Gastrocnemius medialis (tissue), 4 donors: ENCODE data around the gene CUX1. TPM values are rescaled to one million over a fixed set of nuclear protein-coding genes. Genes with fewer than 3 reads are reported as not detected.
A peak's percentile ranks its signal among the peaks of the same experiment; 100 is the strongest.

Experiments used
- ATAC-seq, 2 donors: fragments of 150-250 bp; one replicate each; pipeline ENCODE4 v1.9.1; 2016
- DNase-seq, 2 donors: peaks; one replicate each; pipeline ENCODE4 v3.0.0-alpha.2; 2019
- H3K27ac ChIP-seq, 4 donors: fragments of 200-600 bp; sonication (generic); 1 replicate in 1 of 4; 2 replicates in 3 of 4; pipeline ENCODE4 v1.5.1; 2016 to 2018; ENCODE audit warnings: mild to moderate bottlenecking in 2 of 4, moderate library complexity in 1 of 4
- H3K27me3 ChIP-seq, 3 donors: fragments of 200-600 bp; sonication (generic) in 2 of 3; 1 replicate in 1 of 3; 2 replicates in 2 of 3; pipeline versions ENCODE4 v1.5.1 to v1.6.0; 2016 to 2019; ENCODE audit warnings: mild to moderate bottlenecking in 1 of 3, moderate library complexity in 1 of 3
- H3K36me3 ChIP-seq, 2 donors: fragments of 200-600 bp; sonication (generic) in 1 of 2; one replicate each; pipeline ENCODE4 v1.5.1; 2017 to 2018
- H3K4me1 ChIP-seq, 2 donors: fragments of 200-600 bp; sonication (generic) in 1 of 2; one replicate each; pipeline ENCODE4 v1.5.1; 2016 to 2017; ENCODE audit warnings: mild to moderate bottlenecking in 2 of 2
- H3K4me3 ChIP-seq, 4 donors: fragments of 200-600 bp; sonication (generic) in 3 of 4; 1 replicate in 1 of 4; 2 replicates in 3 of 4; pipeline ENCODE4 v1.5.1; 2016 to 2019; ENCODE audit warnings: mild to moderate bottlenecking in 2 of 4
- H3K9me3 ChIP-seq, 3 donors: fragments of 200-600 bp; sonication (generic) in 2 of 3; 1 replicate in 1 of 3; 2 replicates in 2 of 3; pipeline ENCODE4 v1.5.1; 2016 to 2019
- CTCF ChIP-seq, 5 experiments: fragments of 450-650 bp in 3 of 5; fragments of 200-600 bp in 2 of 5; sonication (generic) in 2 of 5; IDR thresholded peaks in 4 of 5; conservative IDR thresholded peaks in 1 of 5; 1 replicate in 4 of 5; 2 replicates in 1 of 5; pipeline ENCODE4 v1.5.1; 2016 to 2019; ENCODE audit warnings: antibody characterized with exemption in 5 of 5, mild to moderate bottlenecking in 3 of 5, moderate library complexity in 3 of 5
- POLR2A ChIP-seq, 2 donors: fragments of 450-650 bp; IDR thresholded peaks; one replicate each; pipeline ENCODE4 v1.6.1; 2017; ENCODE audit warnings: antibody characterized with exemption in 2 of 2, mild to moderate bottlenecking in 2 of 2, moderate library complexity in 2 of 2
- in situ Hi-C, 4 donors: fragments of 200-750 bp; cut with MboI; loops; one replicate each; pipeline versions ENCODE4 v1.15.0 to v1.8.0; 2017; ENCODE audit warnings: low sequenced_read_pairs in 4 of 4
- intact Hi-C: fragments of 100-400 bp; cut with DNase I; formaldehyde crosslinking; loops from one replicate; pipeline ENCODE4 v1.15.1; 2023; ENCODE audit warnings: low total_unique reads
- total RNA-seq, 4 donors: library from RNA; depleted of rRNA; stranded (reverse); fragments of >200 nt; gene quantifications; one replicate each; pipeline versions ENCODE4 v1.1.0 to v1.2.3, GENCODE V29; 2016

CUX1 gene
- total RNA-seq, 4 donors from 2014 or later, result 44.1 to 57.9 (median 54.9) TPM

- intact Hi-C loops, result loop anchor here (5.0 kb wide), 1 partner anchor 174 kb away; no protein-coding TSS in a partner anchor
- Histone ChIP-seq H3K4me1 (peaks cover 28 to 30% of the 10 kb centered on the region in 2 donors), H3K9me3 (no peaks in the 10 kb centered on the region), H3K4me3 (no peak overlapping the region), H3K27me3 (no peaks in the 10 kb centered on the region), H3K36me3 (no peaks in the 10 kb centered on the region), H3K27ac (peak overlapping the region; percentile 79 to 84 (median 81))
- ATAC-seq, result peak; percentile 26 to 58
- no peak for TF ChIP-seq CTCF (IDR thresholded peaks at IDR 0.05 in 4 of 5, conservative IDR thresholded peaks at IDR 0.05 in 1 of 5)
- no peak for TF ChIP-seq POLR2A (IDR thresholded peaks at IDR 0.05)
- in situ Hi-C loops, result no loop called here
- DNase-seq, result peak in 1 of 2 donors; percentile 17
Observed at GRCh38 chr7:101973130-101973529, 155.7 kb downstream of the CUX1 start.

- H3K4me1 ChIP-seq, result peaks cover 28 to 31% of the 10 kb centered on the region in 2 donors
- intact Hi-C loops, result loop anchor here (5.0 kb wide), 1 partner anchor 173 kb away; no protein-coding TSS in a partner anchor
- in situ Hi-C loops, result no loop called here
- H3K9me3 ChIP-seq, result no peaks in the 10 kb centered on the region
- ATAC-seq (peak; percentile 37 to 58), DNase-seq (no peak)
- peak overlapping the region; percentile 79 to 84 (median 81) for H3K27ac ChIP-seq
- H3K4me3 ChIP-seq, result no peak overlapping the region
- no peaks in the 10 kb centered on the region for H3K36me3 ChIP-seq
- no peaks in the 10 kb centered on the region for H3K27me3 ChIP-seq
- no peak for TF ChIP-seq CTCF (IDR thresholded peaks at IDR 0.05 in 4 of 5, conservative IDR thresholded peaks at IDR 0.05 in 1 of 5)
- TF ChIP-seq POLR2A (IDR thresholded peaks at IDR 0.05), result no peak
Observed at GRCh38 chr7:101974393-101974792, 157.0 kb downstream of the CUX1 start.

GRCh38 chr7:101975046-101975445, 157.6 kb downstream of the CUX1 start:
- H3K36me3 ChIP-seq, result no peaks in the 10 kb centered on the region
- no peak overlapping the region for H3K4me3 ChIP-seq
- in situ Hi-C loops, result no loop called here
- no peaks in the 10 kb centered on the region for H3K9me3 ChIP-seq
- TF ChIP-seq CTCF (IDR thresholded peaks at IDR 0.05 in 4 of 5, conservative IDR thresholded peaks at IDR 0.05 in 1 of 5) (no peak), POLR2A (IDR thresholded peaks at IDR 0.05) (no peak)
- intact Hi-C loops, result no loop called here
- ATAC-seq (no peak), DNase-seq (no peak)
- H3K4me1 ChIP-seq, result peaks cover 28 to 33% of the 10 kb centered on the region in 2 donors
- H3K27me3 ChIP-seq, result no peaks in the 10 kb centered on the region
- H3K27ac ChIP-seq, result peak overlapping the region; percentile 79 to 84 (median 81)

GRCh38 chr7:101976411-101976810, 159.0 kb downstream of the CUX1 start:
- Histone ChIP-seq H3K4me1 (peaks cover 28 to 33% of the 10 kb centered on the region in 2 donors), H3K27ac (peak overlapping the region; percentile 79 to 84 (median 81)), H3K9me3 (no peaks in the 10 kb centered on the region), H3K36me3 (no peaks in the 10 kb centered on the region), H3K27me3 (no peaks in the 10 kb centered on the region), H3K4me3 (no peak overlapping the region)
- ATAC-seq (no peak), DNase-seq (no peak)
- intact Hi-C loops, result no loop called here
- TF ChIP-seq POLR2A (IDR thresholded peaks at IDR 0.05) (no peak), CTCF (IDR thresholded peaks at IDR 0.05 in 4 of 5, conservative IDR thresholded peaks at IDR 0.05 in 1 of 5) (no peak)
- in situ Hi-C loops, result no loop called here

- ATAC-seq (no peak), DNase-seq (no peak)
- intact Hi-C loops (no loop called here), in situ Hi-C loops (no loop called here)
- no peak overlapping the region for H3K4me3 ChIP-seq
- TF ChIP-seq POLR2A (IDR thresholded peaks at IDR 0.05), result no peak
- TF ChIP-seq CTCF (IDR thresholded peaks at IDR 0.05 in 4 of 5, conservative IDR thresholded peaks at IDR 0.05 in 1 of 5), result no peak
- H3K4me1 ChIP-seq, result peaks cover 28 to 32% of the 10 kb centered on the region in 2 donors
- no peaks in the 10 kb centered on the region for H3K36me3 ChIP-seq
- H3K9me3 ChIP-seq, result no peaks in the 10 kb centered on the region
- no peak overlapping the region for H3K27ac ChIP-seq
- H3K27me3 ChIP-seq, result no peaks in the 10 kb centered on the region
Observed at GRCh38 chr7:101977249-101977648, 159.8 kb downstream of the CUX1 start.
